C1 segment of cervical spinal cord (tissue), 14 donors: Measurements from ENCODE around the gene EPB41L4B.

Experiments used
- DNase-seq, 14 donors: peaks; one replicate each; lab custom pipeline; 2025; lab: John Stamatoyannopoulos, UW

The EPB41L4B gene

GRCh38 chr9:109122726-109123621 lies 197.9 kb downstream of the EPB41L4B start:
- no peak for DNase-seq
